Measurements from ENCODE around the gene METTL2B.
"Not testable (repeated sequence)": the region's sequence is repeated elsewhere in the genome, so short reads cannot be mapped to it uniquely, and the experiment has no call there.

DNA sequence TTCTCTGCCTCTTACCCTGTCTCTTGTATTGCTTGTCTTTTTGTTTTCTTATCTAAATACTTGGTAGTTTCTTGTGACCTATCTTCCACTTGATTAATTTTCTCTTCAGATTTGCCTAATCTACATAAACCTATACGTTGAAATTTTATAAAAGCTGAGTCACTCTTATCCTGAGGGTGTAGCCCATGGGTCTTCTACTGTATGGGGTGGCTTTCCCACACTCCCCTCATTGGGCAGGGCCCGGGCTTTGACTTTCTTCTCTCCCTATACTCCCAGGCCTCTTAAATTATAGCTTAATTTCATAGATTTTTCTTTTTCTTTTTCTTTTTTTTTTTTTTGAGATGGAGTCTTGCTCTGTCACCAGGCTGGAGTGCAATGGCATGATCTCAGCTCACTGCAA, 66.0 kb downstream of the METTL2B start:
- TF ChIP-seq POLR2AphosphoS5, TAF1, POLR2A (IDR thresholded peaks at IDR 0.05; ENCODE audit: low read depth, low read length): not testable (repeated sequence)

Data from GM12891 (cell line).